Activated B cell treated with CpG ODN at 0.5 μM for 24 hours (primary cell): ENCODE data around the gene YARS2. TPM values are rescaled to one million over a fixed set of nuclear protein-coding genes. Genes with fewer than 3 reads are reported as not detected.

Experiments used
- ATAC-seq: fragments of 200-7000 bp; cut with Tn5 transposase; one replicate; pipeline ENCODE4 v1.10.0; 2021; ENCODE audit warnings: low read depth, mild to moderate bottlenecking, moderate library complexity
- CTCF ChIA-PET: fragments of 350-600 bp; sonication (Branson Sonifier 250); formaldehyde crosslinking; loops from one replicate; lab custom pipeline; 2021; ENCODE audit warnings: antibody characterized with exemption; lab: Charles Lee
- POLR2A ChIA-PET: fragments of 350-600 bp; sonication (Branson Sonifier 250); formaldehyde crosslinking; loops from one replicate; lab custom pipeline; 2021; ENCODE audit warnings: antibody characterized with exemption; lab: Charles Lee
- DNase-seq: peaks from one replicate; pipeline ENCODE4 v3.0.0; 2022
- H3K27ac Mint-ChIP-seq: one replicate; pipeline ENCODE4 v1.8.0; 2020; ENCODE audit warnings: mixed read lengths
- H3K27me3 Mint-ChIP-seq: one replicate; pipeline ENCODE4 v1.8.0; 2021; ENCODE audit warnings: mixed read lengths
- H3K36me3 Mint-ChIP-seq: one replicate; pipeline ENCODE4 v1.8.0; 2021; ENCODE audit warnings: low read depth, mixed read lengths
- H3K4me1 Mint-ChIP-seq: one replicate; pipeline ENCODE4 v1.8.0; 2021; ENCODE audit warnings: mixed read lengths
- H3K4me3 Mint-ChIP-seq: one replicate; pipeline ENCODE4 v1.8.0; 2020; ENCODE audit warnings: mild to moderate bottlenecking, mixed read lengths
- H3K9me3 Mint-ChIP-seq: one replicate; pipeline ENCODE4 v1.8.0; 2020; ENCODE audit warnings: mixed read lengths
- CTCF ChIP-seq: fragments of 200-600 bp; IDR thresholded peaks from one replicate; pipeline ENCODE4 v1.8.0; 2022; ENCODE audit warnings: antibody characterized with exemption, mild to moderate bottlenecking
- intact Hi-C: fragments of 100-400 bp; cut with micrococcal nuclease; formaldehyde crosslinking; loops from one replicate; pipeline ENCODE4 v1.15.1; 2024
- total RNA-seq: library from RNA; stranded (reverse); gene quantifications from 2 replicates; pipeline ENCODE4 v1.2.3, GENCODE V29; 2022

Gene YARS2
- total RNA-seq, 1 donor from 2014 or later, result 23.2 TPM

DNA sequence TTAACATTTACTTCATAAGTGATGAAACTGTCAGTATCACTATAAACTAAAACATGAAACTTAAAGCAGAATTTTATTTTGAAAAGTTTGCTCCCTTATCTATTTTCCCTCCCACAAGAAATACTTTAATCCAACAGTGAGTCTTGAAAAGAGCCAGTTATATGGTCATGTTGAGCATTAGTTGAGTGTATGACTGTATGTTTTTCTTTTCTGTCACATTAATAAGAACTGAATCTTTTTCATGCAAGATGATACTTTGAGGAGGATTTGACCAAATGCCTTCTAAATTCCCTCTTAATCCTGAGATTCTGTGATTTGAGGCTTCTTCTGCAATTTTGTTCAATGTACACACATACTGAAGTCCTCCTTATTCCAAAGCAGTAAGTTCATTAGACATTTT is 33.7 kb upstream of the YARS2 start:
- intact Hi-C loops, result no loop called here
- no peak for DNase-seq
- ChIA-PET POLR2A (no interaction called here), CTCF (no interaction called here)
- no peak for ATAC-seq
- H3K9me3 Mint-ChIP-seq, result no peaks in the 10 kb centered on the region
- H3K4me1 Mint-ChIP-seq, result no peaks in the 10 kb centered on the region
- TF ChIP-seq CTCF, result no peak
- peaks cover 2% of the 10 kb centered on the region for H3K27me3 Mint-ChIP-seq
- H3K27ac Mint-ChIP-seq, result no peak overlapping the region
- no peaks in the 10 kb centered on the region for H3K36me3 Mint-ChIP-seq
- H3K4me3 Mint-ChIP-seq, result no peak overlapping the region

DNA sequence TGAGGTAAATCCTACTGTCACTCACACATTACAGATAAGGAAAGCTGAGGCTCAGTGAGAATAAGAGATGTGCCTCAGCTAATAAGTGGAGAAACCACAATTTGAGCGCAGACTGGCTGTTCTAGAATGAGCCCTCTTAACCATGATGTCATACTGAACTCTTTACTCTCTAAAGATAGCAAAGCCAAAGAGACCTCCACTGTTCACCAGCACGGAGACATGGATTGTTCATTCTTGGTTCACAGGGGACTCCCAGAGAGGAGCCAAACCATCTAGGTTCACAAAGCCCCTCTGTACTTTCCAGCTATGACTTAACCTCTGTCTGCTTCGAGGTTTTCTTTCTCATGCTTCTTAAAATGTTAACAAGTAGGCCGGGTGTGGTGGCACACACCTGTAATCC is 32.7 kb upstream of the YARS2 start:
- no peak overlapping the region for H3K27ac Mint-ChIP-seq
- H3K9me3 Mint-ChIP-seq, result no peaks in the 10 kb centered on the region
- no peak for TF ChIP-seq CTCF
- H3K4me3 Mint-ChIP-seq, result no peak overlapping the region
- peaks cover 4% of the 10 kb centered on the region for H3K27me3 Mint-ChIP-seq
- POLR2A ChIA-PET, result no interaction called here
- DNase-seq (no peak), ATAC-seq (no peak)
- intact Hi-C loops, result no loop called here
- CTCF ChIA-PET, result interaction anchor here (0.7 kb wide), 1 partner anchor 8 kb away, joined by 3 read pairs; no protein-coding TSS in a partner anchor
- H3K4me1 Mint-ChIP-seq, result no peaks in the 10 kb centered on the region
- no peaks in the 10 kb centered on the region for H3K36me3 Mint-ChIP-seq

GRCh38 chr12:32785557-32785956 is 29.9 kb upstream of the YARS2 start:
- CTCF ChIA-PET, result no interaction called here
- Mint-ChIP-seq H3K36me3 (no peaks in the 10 kb centered on the region), H3K27me3 (peaks cover 5% of the 10 kb centered on the region), H3K27ac (no peak overlapping the region), H3K4me1 (no peaks in the 10 kb centered on the region), H3K9me3 (no peaks in the 10 kb centered on the region), H3K4me3 (no peak overlapping the region)
- DNase-seq (no peak), ATAC-seq (no peak)
- POLR2A ChIA-PET, result no interaction called here
- TF ChIP-seq CTCF, result no peak
- intact Hi-C loops, result no loop called here

- no peaks in the 10 kb centered on the region for H3K9me3 Mint-ChIP-seq
- H3K4me1 Mint-ChIP-seq, result no peaks in the 10 kb centered on the region
- H3K27me3 Mint-ChIP-seq, result peaks cover 6% of the 10 kb centered on the region
- no peak for TF ChIP-seq CTCF
- DNase-seq (no peak), ATAC-seq (no peak)
- H3K27ac Mint-ChIP-seq, result no peak overlapping the region
- intact Hi-C loops, result no loop called here
- POLR2A ChIA-PET, result no interaction called here
- CTCF ChIA-PET, result no interaction called here
- no peak overlapping the region for H3K4me3 Mint-ChIP-seq
- H3K36me3 Mint-ChIP-seq, result no peaks in the 10 kb centered on the region
Measured at GRCh38 chr12:32783029-32783428, 27.3 kb upstream of the YARS2 start.

GRCh38 chr12:32780071-32780470 is 24.4 kb upstream of the YARS2 start:
- no peak overlapping the region for H3K4me3 Mint-ChIP-seq
- CTCF ChIA-PET, result interaction anchor here (0.6 kb wide), 1 partner anchor 9 kb away, joined by 3 read pairs; no protein-coding TSS in a partner anchor
- H3K4me1 Mint-ChIP-seq, result no peaks in the 10 kb centered on the region
- no peak overlapping the region for H3K27ac Mint-ChIP-seq
- intact Hi-C loops, result no loop called here
- DNase-seq (no peak), ATAC-seq (no peak)
- POLR2A ChIA-PET, result no interaction called here
- H3K36me3 Mint-ChIP-seq, result no peaks in the 10 kb centered on the region
- H3K9me3 Mint-ChIP-seq, result no peaks in the 10 kb centered on the region
- peaks cover 15% of the 10 kb centered on the region for H3K27me3 Mint-ChIP-seq
- no peak for TF ChIP-seq CTCF
